GM18909 (cell line): Measurements from ENCODE around the gene UBR4.

Source experiments
- ATAC-seq: cut with Tn5 transposase; IDR thresholded peaks from one replicate; pipeline ENCODE4 v1.9.1; 2021; ENCODE audit warnings: mild to moderate bottlenecking; ENCODE audit not compliant: unreplicated experiment, poor library complexity

The UBR4 gene

DNA sequence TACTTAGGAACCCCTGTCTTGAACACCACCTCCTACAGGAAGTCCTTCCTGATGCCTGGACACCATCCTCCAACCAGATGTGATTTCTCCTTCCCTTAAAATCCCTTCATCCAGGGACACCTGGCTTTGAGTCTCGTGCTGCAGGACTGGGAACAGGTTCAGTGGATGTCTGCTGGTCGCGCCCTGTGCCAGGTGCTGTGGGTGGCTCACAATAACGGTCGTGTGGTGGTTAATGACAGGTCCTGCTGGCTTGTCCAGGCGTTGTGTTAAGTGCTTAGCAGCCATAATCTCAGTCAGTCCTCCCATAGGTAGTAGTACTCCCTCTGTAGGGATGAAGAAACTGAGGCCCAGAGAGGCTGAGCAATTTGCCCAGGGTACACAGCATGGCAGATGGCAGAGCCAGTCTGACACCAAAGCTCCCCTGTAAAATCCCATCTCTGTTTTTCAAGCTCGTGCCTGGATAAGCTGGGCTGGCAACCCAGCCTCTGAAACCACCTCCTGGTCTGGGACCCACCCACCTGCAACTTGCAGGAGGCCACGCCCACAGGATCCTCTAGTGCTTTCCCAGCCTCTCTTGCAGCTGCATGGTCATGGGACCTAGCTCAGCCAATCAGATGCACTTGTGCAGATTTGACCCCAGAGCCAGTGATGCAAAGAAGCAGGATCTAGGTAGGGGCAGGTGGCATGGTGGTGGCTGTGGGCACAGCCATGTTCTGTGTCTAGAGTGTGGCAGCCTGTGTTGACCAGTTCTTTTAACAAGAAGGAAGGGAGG, 147.6 kb downstream of the UBR4 start:
- no peak for ATAC-seq

DNA sequence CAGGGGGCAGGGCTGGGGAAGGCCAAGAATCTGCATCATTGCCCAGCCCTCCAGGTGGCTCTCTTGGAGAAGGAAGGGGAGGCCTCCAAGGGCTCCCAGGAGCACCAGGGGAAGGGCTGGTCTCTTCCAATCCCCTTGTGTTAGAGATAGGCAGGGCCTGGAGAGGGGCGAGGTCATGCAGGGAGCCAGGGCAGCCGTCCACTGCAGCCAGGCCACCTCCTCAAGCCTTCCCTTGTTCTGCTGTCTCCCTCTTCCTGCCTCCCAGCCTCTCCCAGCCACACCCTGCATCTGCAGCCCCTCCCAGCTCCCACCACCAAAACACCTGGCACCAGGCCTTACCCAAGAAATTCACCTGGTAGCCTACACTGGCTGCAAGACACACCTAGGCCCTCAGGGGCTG, 148.3 kb downstream of the UBR4 start:
- no peak for ATAC-seq

DNA sequence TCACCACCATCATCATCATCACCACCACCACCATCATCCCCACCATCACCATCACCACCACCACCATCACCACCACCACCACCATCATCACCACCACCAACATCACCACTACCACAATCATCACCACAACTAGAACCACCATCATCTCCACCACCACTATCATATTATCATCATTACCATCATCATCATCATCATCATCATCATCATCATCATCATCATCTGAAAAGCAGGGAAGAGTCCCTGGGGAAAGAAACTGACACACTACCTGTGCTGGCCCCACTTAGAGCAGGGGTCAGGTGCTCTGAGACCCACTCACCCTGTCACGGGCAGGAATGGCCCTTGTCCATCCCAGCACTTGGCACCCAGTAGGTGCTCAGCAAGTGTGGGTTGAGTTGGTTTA, 148.7 kb downstream of the UBR4 start:
- no peak for ATAC-seq

DNA sequence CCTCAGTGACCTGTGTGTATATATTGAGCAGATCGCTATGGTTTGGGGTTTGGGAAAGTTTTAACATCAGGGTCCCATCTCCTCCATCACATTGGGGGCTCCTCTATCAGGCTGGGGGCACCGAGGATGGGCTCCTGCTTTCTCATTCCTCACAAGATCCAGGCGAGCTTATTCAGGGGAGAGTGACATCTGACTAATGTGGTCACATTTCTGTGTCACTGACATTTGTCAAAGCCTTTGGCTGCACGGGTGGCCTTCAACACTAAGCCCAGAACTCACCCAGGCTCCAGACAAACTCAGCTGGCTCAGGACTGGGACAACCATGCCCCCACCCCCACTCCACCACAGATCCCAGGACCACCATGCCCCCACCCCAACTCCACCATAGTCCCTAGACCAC, 150.3 kb downstream of the UBR4 start:
- no peak for ATAC-seq

- no peak for ATAC-seq
Measured at GRCh38 chr1:19058476-19058797, 151.6 kb downstream of the UBR4 start.

GRCh38 chr1:19057784-19058475, 152.1 kb downstream of the UBR4 start:
- ATAC-seq = no peak

DNA sequence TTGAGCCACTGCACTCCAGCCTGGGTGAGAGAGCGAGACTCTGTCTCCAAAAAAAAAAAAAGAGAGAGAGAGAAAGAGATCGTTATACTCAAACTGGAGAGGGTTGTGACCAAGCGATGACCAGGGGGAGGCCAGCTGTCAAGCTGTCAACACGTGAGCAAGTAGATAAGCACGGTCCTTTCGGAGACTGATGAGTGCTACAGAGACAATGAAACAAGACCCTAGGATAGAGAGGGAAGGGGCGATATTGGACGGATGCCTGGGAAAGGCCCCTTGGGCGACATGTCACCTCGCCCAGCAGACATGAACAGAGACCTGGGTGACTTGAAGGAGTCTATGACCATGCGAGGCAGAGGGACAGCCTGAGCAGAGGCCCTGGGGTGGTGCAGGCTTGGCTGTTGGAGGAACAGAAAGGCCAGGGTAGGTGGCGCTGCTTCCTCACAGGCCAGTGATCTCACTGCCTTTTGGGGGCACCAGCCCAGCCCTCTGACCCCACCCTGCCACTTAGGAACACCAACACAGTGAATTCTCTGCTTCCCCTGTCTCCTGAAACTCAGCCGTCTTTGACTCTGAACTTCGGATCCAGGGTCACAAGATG, 152.8 kb downstream of the UBR4 start:
- ATAC-seq = no peak

DNA sequence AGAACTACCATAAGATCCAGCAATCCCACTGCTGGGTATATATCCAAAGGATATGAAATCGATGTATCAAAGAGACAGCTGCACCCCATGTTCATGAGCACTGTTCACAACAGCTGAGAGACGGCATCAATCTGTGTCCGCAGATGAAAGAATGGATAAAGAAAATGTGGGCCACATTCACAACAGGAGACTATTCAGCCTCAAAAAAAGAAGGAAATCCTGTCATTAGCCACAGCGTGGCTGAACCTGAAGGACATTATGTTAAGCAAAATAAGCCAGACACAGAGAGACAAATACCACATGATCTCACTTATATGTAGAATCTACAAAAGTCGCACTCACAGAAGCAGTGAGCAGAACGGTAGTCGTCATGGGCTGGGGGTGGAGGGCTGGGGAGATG, 154.4 kb downstream of the UBR4 start:
- ATAC-seq = no peak

DNA sequence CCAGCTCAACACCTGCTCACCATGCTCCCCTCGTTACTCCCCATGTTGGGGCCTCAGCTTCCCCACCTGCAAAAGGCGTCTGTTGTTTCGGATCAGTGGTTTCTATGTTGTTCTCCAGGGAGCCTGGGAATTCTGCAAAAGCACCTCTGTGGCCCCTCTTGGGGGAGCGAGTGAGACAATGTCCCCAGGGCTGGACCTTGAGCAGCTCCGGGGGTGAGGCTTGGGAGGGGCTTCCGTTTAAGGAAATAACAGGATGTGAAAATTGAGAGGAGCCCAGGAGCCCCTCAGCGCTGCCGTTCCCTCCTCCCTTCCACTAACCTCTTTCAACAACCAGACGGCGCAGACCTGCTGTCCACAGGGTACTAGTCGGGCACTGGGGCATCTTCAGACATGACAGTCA, 155.1 kb downstream of the UBR4 start:
- ATAC-seq = no peak

DNA sequence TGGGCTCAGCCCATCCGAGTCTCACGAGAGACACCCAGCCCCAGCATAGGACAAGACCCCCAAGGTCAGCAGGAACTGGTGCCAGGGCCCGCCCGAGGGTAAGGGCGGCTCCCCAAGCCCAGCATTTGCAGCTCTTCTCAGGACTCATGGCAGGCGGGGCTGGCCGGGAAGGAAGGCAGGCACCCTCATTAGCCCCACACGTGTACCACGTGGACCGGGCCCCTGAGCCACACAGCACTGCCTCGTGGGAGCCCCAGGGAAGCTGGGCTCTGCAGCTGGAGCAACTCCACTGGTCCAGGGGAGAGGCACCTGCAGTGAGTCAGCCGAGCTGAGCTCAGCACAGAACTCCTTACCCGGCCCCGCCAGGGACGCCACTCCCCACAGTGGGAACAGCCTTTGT, 155.8 kb downstream of the UBR4 start:
- ATAC-seq = no peak

GRCh38 chr1:19053486-19053885, 156.6 kb downstream of the UBR4 start:
- no peak for ATAC-seq

DNA sequence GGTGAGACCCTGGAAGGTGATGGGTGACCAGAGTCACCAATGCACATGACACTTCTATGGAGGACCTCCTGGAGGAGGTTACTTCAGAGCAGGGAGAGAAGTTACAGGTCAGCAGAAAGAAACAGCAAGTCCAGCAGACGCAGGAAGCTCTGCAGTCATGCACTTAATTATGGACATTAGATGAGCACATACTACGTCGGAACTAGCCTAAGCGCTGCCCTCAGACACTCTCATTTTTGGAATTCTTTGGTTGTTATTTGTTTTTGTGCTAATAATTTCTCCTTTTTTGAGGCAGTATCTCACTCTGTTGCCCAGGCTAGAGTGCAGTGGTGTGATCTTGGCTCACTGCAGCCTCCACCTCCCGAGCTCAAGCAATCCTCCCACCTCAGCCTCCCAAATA, 160.3 kb downstream of the UBR4 start:
- no peak for ATAC-seq

- ATAC-seq = no peak
Measured at GRCh38 chr1:19049128-19049768, 160.8 kb downstream of the UBR4 start.

GRCh38 chr1:19046972-19047731, 162.9 kb downstream of the UBR4 start:
- no peak for ATAC-seq

DNA sequence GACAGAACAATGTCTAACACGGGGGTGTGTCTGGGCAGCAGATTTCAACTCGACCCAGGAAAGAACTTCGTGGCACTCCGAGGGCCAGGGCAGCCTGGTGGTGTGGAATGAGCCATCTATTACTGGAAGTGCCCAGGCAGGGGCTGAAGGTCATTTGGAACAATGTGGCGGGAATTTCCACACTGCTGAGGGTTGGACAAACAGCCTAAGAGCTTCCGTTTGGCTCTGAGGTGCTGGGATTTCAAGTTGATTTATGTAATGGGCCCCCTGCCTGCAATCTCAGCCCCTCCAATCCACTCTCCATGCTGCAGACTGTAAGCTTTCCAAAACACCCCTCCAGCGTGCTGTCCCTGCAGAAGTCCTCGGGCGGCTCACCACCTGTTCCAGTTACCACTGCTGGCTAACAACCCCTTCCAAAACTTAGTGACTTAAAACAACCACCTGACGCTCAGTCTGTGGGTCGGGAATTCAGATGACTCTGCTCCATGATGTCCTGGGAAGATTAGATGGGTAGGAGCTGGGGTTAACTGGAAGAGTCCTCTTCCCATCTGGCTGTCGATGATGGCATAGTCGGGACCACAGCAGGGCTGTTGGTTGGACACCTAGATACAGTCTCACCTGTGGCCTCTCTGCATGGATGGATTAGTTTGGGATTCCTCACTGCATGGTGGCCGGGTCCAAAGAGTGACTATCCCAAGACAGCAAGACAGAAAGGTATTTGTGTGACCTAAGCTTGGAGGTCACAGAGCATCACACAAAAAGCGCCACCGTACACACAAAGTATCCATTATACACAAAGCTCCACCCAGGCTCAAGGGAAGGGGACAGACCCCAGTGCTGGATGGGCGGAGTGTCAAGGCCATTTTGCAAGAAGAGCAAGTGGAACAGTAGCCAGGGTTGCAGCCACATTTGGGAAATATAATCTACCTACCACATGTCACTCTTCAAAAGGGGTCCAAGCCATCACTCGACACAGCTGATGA, 163.9 kb downstream of the UBR4 start:
- ATAC-seq = no peak

DNA sequence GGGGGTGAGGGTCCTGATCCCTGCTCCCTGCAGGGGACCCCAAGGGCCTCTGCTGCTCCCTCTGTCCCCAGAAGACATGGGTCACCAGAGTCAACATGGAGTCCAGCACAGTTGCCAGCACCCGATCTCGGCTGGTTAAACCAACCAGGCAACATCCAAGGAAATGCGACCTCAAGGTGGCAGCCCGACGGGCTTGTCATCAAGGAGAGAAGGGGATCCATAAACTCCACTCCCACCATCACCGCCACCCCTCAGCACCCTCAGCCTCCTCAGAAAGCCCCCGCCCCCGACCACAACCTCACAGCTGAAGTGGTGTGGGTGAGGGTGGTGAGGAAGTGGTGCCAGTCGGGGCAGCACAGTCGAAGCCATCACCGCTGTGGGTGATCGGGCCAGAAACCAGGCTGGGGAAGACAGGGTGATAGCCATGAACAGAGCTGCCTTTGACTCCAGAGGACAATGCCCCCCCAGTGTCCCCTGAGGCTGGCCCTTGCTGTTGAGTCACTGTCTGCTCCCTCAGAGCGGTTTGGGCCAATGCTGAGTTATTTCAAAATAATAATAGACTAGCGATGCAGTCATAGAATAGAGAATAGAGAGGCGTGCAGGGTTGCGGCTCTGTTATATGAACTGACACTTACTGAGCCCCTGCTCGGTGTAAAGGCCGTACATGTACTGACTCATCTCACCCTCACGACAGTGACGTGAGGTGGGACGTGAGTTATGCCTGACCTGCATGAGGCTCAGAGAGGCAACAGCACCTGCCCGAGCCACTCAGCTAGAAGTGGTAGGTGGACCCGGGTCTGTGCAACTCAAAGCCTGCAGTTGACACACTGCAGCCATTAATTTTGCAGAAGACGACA, 164.9 kb downstream of the UBR4 start:
- no peak for ATAC-seq

GRCh38 chr1:19044471-19044870, 165.6 kb downstream of the UBR4 start:
- ATAC-seq = no peak

DNA sequence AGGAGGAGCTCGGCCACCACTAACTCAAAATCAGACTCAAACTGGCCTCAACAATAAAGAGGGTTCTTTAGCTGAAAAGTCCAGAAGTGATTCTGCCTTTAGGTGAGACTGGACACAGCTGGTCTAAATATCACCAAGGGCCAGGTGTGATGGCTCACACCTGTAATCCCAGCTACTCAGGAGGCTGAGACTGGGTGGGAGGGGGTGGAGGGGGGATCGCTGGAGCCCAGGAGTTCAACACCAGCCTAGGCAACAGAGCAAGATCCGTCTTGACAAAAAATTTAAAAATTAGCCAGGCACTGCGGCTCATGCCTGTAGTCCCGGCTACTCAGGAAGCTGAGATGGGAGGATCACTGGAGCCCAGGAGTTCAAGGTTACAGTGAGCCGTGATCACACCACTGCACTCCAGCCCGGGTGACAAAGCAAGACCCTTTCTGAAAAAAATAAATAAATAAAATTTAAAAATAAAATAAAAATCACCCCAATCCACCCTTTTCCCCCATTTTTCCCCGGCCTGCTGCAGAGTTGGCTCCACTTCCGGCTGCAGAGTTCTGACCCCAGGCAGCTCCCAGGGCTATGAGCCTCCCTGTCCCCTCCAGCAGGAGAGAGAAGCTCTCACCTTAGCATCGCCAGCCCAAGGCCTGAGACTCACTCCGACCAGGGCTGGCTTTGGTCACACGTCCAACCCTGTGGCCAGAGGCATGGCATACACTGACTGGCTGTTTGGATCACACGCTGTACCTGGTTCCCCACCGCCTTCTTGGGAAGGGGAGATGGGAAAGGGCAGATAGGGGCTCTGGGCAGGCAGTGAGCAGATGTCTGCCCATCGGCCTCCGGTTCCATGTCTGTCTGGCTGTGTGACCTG, 166.3 kb downstream of the UBR4 start:
- no peak for ATAC-seq
